GM12865 (cell line): Measurements from ENCODE around the gene ARMH2.
A peak's percentile ranks its signal among the peaks of the same experiment; 100 is the strongest.
"Not testable (repeated sequence)": the region's sequence is repeated elsewhere in the genome, so short reads cannot be mapped to it uniquely, and the experiment has no call there.

Source experiments
- DNase-seq: peaks from one replicate; pipeline ENCODE4 v3.0.0; 2010; ENCODE audit warnings: low read depth
- H3K4me3 ChIP-seq: 2 replicates; pipeline ENCODE4 v1.5.1; 2011; ENCODE audit warnings: mild to moderate bottlenecking, low read depth, low read length, control low read depth
- TF ChIP-seq, protein P1 (sequence below): IDR thresholded peaks from 2 replicates; pipeline ENCODE4 v1.5.1; 2011; ENCODE audit warnings: low read length, control low read depth, low read depth, inconsistent platforms; ENCODE audit not compliant: insufficient read depth; ENCODE audit errors: missing control alignments

ARMH2 gene

DNA sequence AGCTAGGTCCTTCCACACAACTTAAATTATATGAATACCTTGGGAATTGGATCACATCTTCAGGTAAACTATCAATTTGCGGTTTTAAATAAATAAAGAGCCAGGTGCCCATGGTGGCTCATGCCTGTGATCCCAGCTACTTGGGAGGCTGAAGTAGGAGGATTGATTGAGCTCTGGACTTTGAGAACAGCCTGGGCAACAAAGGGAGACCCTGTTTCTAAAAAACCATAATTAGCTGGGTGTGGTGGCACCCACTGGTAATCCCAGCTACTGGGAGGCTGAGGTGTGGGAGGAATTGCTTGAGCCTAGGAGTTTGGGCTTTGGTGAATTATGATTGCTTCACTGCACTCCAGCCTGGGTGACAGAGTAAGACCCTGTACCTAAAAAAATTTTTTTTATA, 20.6 kb downstream of the ARMH2 start:
- DNase-seq, result no peak
- H3K4me3 ChIP-seq, result peak overlapping the region; percentile 72; the same call in 1 of the 2 replicates
- TF ChIP-seq, protein P1, sequence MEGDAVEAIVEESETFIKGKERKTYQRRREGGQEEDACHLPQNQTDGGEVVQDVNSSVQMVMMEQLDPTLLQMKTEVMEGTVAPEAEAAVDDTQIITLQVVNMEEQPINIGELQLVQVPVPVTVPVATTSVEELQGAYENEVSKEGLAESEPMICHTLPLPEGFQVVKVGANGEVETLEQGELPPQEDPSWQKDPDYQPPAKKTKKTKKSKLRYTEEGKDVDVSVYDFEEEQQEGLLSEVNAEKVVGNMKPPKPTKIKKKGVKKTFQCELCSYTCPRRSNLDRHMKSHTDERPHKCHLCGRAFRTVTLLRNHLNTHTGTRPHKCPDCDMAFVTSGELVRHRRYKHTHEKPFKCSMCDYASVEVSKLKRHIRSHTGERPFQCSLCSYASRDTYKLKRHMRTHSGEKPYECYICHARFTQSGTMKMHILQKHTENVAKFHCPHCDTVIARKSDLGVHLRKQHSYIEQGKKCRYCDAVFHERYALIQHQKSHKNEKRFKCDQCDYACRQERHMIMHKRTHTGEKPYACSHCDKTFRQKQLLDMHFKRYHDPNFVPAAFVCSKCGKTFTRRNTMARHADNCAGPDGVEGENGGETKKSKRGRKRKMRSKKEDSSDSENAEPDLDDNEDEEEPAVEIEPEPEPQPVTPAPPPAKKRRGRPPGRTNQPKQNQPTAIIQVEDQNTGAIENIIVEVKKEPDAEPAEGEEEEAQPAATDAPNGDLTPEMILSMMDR, result no peak

DNA sequence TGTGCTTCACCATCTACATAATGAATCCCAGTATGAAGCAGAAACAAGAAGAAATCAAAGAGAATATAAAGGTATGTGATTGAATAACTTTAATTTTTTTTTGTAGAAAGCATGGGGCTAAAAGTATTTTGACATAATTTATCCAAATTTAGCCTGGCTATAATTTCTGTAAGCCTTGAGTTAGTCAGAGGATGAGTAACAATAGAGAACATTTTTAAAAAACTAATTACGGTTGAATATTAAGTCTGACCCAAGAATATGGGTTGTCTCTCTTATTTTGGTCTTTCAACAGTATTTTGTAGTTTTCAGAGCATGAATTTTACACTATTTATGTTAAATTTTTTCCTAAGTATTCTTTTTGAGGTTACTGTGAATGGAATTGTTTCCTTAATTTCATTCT, 21.5 kb downstream of the ARMH2 start:
- no peak for DNase-seq
- TF ChIP-seq, protein P1, result no peak
- peak overlapping the region; percentile 72 for H3K4me3 ChIP-seq

DNA sequence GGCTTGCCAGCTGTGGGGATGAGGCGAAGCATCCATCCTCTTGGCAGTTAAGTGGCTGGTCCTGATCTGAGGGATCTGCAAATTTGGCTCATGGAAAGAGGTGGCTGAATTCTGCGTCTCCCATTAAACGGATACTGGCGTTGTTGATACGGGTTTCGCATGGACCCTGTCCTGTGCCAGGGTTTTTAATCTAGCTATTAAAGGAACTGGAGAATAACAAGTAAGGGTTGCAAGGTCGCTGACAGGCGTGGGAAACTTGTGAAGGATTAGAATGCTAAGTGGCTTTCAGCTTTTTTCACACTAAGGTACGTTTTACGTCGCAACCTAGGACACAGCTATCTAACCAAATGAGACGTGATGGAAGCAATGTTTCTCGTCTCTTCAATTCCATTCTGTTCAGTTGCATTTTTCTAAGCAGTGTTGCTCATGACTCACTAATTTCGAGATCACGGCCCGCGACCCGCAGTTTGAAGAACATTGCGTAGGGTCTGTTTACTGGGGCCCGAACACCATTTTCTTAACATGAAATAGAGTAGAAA, 23.1 kb downstream of the ARMH2 start:
- TF ChIP-seq, protein P1, result no peak
- peak overlapping the region; percentile 72 for H3K4me3 ChIP-seq
- peak; percentile 41 for DNase-seq

DNA sequence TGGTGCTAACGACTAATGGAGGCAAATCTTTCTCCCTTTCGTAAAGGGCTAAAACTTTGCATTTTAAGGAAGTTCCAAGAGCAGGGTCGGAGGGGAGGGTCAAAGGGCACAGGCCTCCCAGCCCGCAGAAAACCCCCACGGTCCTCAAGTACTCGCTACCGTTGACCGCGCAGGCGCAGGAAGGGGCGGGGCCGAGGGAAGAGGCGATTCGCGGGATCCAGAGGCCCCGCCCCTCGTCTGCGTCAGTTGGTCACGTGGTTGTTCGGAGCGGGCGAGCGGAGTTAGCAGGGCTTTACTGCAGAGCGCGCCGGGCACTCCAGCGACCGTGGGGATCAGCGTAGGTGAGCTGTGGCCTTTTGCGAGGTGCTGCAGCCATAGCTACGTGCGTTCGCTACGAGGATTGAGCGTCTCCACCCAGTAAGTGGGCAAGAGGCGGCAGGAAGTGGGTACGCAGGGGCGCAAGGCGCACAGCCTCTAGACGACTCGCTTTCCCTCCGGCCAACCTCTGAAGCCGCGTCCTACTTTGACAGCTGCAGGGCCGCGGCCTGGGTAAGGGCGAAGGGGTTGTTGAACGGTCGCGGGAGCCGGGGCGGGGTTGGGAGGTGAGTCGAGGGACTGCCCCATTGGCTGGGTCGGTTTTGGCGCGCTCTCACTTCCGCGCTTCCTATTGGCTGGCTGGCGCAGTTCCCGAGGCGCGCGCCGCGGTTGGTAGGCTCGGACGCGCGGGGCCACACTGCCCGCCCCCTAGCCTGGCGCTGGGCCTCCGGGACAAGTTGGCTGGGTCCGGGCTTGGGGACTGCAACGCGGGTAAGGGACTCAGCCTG, 23.8 kb downstream of the ARMH2 start, which contains the start of gene GMNN:
GMNN (plus strand) TSS at position 242 of the 824 bp plus-strand sequence. CDS start 2,310 bp downstream, outside the sequence.
- DNase-seq, result peak; percentile 97
- peak within 1 kb of the TSS; percentile 72 for H3K4me3 ChIP-seq
- TF ChIP-seq, protein P1, result no peak

DNA sequence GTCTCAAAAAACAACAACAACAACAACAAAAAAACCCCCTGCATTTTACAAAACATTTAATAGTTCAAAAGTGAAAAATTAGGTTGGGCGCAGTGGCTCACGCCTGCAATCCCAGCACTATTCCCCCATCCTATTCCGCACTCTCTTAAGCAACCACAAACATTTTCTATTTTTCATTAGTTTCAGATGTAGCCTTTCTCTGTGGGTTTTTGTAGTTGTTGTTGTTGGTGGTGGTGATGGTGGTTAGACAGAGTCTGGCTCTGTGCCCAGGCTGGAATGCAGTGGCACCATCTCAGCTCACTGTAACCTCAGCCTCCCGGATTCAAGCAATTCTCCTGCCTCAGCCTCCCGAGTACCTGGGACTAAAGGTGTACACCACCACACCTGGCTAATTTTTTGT, 30.4 kb downstream of the ARMH2 start:
- no peak for DNase-seq
- TF ChIP-seq, protein P1, result no peak
- no peak overlapping the region for H3K4me3 ChIP-seq

DNA sequence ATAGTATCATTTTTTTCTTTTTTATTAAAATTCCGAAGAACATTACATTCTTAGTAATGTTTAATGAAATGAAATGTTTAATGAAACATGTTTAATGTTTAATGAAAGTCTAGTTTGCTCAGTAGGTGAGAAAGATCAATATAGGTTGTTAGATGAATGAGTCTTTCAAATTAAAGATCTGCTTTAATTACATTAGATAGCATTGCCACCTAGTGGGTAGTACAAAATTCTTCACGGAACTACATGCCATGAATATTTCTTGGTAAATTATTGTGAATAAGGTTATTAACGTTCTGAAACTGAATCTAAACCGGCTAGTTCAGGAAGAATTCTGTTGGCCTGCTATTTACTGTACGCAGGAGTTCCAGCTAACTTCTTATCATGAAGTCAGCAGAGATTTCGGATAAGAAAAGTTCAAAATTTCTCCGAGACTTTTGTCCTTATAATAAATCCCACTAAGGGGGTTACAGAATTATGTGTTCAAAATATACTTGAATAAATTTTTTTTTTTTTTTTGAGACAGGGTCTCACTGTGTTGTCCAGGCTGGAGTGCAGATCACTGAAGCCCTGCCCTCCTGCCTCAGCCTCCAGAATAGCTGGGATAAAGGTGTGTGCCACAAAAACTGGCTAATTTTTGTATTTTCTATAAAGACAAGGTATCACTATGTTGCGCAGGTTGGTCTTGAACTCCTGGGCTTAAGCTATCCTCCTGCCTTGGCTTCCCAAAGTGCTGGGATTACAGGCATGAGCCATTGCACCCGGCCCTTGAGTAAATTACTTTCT, 31.8 kb downstream of the ARMH2 start:
- TF ChIP-seq, protein P1, result peak; percentile 30
- DNase-seq, result peak; percentile 46
- H3K4me3 ChIP-seq, result no peak overlapping the region

DNA sequence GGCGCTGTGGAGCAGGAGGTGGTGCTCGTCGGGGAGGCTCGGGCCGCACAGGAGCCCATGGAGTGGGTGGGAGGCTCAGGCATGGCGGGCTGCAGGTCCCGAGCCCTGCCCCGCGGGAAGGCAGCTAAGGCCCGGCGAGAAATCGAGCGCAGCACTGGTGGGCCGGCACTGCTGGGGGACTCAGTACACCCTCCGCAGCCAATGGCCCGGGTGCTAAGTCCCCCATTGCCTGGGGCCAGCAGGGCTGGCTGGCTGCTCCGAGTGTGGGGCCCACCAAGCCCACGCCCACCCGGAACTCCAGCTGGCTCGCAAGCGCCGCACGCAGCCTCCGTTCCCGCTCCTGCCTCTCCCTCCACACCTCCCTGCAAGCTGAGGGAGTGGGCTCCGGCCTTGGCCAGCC, 32.7 kb downstream of the ARMH2 start:
- H3K4me3 ChIP-seq, DNase-seq: not testable (repeated sequence)

DNA sequence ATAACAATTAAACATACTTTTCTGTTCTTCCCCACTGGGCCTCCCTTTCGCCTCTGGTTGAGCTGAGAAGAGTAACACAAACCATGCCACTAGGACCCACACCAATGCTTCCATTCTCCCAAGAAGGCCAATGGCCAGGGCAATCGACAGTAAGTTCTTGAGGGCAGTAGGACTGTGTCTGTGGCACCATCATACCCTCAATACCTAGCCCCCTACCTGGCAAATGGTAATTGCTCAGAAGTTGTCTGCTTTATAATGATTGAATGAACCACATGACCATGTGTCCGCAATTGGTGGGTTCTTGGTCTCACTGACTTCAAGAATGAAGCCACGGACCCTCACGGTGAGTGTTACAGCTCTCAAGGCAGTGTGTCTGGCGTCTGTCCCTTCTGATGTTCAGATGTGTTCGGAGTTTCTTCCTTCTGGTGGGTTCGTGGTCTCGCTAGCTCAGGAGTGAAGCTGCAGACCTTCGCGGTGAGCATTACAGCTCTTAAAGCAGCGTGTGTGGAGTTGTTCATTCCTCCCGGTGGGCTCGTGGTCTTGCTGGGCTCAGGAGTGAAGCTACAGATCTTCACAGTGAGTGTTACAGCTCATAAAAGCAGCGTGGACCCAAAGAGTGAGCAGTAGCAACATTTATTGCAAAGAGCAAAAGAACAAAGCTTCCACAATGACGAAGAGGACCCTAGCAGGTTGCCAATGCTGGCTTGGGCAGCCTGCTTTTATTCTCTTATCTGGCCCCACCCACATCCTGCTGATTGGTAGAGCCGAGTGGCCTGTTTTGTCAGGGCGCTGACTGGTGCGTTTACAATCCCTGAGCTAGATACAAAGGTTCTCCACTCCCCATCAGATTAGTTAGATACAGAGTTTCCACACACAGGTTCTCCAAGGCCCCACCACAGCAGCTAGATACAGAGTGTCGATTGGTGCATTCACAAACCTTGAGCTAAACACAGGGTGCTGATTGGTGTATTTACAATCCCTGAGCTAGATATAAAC, 33.6 kb downstream of the ARMH2 start:
- DNase-seq, H3K4me3 ChIP-seq: not testable (repeated sequence)
